ENCODE data around the gene TWIST2.

Gene TWIST2

DNA sequence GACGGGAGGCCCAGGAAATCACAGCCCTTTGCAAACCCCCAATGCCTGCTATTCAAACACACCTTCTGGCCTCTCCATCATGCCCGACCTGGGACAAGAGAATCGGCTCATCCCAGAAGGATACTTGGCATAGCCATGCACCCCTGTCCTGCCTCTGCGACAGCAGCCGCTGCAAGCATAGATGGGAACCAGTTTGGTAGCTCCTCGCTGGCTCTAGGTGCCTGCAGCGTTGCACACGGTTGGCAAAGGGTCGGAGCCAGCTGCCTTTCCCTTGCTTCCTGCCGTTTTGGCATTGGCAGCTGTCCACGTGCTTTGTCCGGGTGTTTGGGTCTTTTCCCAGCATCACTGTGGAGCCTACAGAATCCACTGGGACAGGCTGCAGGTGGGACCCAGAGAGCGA lies 76.9 kb downstream of the TWIST2 start:
- no peak for FAIRE-seq

GRCh38 chr2:238925281-238925680 lies 77.4 kb downstream of the TWIST2 start:
- FAIRE-seq = no peak

DNA sequence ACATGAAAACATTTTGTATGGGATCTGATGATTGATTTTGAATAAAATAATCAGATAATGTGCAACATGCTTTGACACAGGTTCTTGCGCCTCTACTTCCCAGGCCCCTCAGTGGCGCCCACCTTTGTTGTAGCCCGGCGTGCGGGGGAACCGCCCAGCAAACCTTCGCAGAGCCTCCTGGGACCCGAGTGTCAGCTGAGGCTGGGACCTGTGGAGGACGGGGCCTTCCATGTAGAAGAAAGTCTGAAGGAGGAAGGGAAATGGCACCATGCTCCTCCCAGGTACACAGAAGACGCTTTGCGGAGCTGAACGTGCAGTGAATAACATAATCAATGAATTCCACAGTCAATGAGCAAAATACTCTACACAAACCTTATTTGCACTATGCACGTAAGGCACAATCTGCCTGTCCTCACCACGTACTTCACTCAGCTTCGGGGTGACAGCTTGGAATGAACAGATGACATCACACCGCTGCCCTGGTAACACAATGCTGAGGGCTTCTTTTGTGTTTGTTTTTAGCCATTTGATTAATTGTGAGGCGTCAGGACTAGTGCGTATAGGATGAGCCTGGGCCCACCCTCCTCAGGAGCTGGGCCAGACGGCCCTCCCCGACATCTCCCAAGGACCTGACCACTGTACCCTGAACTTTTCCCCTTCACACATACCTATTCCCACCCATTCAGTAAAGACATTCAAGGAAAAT lies 78.1 kb downstream of the TWIST2 start:
- FAIRE-seq = no peak

DNA sequence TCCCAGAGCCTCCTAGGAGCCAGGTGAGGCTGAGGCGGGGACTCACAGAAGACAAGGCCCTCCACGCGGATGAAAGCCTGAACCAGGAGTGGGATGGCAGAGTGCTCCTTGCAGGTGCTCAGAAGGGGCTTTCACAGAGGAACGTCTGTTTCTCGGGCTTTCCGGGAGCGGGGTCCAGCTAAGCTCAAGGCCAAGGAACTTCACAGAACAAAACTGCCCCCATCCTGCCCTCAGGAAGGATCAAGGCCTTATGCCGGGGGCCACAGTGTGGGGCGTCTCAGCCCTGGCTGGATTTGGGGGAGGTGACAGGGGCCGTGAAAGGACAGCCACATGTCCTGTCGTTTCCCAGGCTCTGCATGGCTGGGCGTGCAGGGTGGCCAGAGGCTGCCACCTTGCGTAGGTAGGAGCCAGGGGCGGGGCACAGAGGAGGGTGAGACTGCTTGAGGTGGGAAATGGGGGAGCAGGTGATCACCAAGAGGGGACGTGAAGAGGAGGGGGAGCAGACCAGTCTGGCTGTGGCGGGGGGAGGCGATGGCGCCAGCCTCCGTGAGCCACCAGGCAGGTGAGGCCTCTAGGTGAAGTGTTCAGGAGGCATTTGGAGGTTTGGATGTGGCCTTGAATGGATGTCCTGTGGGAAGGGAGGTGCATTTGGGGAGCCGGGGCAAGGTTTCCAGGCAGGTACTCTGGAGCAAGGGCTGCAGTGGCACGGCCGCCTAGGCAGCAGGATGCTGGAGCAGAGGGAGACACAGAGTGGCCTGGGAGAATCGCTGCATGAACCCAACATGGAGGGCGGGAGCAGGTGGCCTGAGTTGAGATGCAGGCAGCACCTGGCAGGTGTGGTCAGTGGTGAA lies 79.1 kb downstream of the TWIST2 start:
- no peak for FAIRE-seq

DNA sequence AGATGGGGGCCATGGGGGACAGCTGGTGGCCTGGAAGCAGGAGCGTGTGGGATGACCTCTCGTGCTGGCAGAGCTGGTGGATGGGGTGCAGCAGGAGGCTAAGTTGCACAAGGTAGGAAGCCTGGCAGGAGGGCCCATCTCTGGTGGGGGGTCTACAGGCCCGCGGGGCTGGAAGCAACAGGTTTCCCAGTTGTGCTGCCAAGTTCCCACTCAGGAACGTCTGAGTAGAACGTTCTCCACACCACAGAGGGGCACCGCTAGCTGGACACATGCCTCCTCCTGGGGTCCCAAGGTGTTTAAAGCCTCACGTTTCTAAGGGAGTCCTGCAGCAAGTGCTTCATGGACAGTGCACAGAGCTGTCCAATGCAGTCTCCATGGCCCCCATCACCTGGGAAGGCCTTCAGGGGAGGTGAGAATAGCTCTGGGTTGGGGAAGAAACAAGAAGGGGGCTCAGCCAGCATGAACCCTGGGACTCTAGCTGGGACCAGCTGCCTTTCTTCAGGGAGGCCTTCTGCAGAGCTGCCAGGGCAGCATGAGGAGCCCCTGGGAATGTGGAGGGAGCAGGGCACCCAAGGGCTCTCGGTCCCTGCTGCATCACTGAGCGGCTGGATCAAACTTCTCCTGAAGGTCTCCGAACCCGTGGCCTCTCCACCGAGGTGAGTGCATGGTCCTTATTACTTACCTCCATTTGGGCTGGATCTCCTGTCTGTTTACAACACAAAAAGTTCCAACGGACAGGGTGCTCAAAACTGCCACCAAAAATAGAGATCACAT lies 80.0 kb downstream of the TWIST2 start:
- no peak for FAIRE-seq

DNA sequence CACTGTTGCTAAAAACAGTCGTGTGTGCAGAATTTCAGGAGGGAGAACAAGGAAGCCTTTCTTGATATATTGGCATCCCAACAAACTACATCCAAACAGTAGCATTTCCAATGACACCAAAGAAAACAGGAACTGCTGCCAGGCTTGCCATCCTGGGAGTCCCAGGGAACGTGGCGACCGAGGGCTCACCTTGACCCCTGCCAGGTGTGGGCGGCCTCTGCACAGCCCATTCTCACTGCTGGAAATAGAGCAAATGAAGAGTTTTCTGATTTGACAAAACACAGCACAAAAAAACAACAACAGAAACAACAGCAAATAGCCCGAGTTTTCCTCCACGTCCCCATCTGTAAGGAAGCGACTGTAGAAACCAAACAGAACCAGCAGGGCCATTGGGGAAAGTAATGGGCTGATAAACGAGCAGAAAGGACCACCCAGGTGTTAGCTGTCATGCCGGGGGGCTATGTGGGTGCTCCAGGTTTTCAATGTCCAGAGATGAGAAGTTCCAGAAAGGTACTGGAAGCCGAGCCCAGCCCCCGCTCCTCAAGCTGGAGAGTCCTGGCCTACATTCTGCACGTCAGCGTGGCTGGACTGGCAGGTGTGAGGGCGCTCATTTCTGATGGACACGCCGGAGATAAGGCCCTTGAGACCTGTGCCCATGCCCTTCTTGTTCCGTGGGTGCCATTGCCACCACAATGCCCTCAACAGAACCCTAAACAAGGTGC lies 80.8 kb downstream of the TWIST2 start:
- FAIRE-seq = no peak

GRCh38 chr2:238929242-238930081 lies 81.6 kb downstream of the TWIST2 start:
- no peak for FAIRE-seq

DNA sequence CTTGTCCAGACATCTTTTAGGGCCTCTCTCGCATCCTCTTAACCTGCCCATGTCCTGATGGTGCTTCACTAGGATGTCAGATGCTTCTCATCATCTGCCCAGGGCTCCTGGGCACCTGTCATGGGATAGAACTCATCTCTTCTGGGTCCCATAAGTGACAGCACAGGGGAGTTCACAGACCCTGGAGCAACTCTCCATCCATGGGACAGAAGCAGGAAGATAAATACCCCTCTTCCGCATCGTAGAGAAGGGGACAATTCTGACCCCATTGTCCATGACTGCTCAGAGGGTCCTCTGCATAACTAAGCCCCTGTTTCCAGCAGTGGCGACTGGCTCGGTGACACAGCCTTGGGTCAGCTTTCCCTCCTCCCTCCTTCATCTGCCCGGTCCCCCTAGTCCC lies 82.3 kb downstream of the TWIST2 start:
- FAIRE-seq = no peak

- FAIRE-seq = no peak
Measured at GRCh38 chr2:238936162-238937052, 88.5 kb downstream of the TWIST2 start.

DNA sequence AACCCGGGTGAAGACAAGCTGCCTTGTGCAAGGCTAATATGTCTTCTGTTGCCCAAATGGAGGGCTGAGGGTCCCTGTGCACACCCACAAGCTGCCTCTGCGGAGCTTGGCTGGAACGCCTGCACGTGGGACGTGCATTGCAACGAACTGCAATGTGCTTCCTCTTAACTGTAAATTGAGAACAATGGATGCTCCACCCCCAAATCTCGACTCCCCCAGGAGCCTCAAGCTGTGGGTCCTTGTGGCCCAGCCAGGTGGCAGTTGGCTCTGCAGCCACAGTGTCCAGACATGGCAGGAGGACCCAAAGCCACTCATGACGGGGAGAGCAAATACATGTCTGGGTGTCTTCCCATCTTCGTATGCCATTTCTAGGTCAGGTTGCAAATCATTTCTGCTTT lies 90.1 kb downstream of the TWIST2 start:
- no peak for FAIRE-seq

GRCh38 chr2:238938401-238939055 lies 90.6 kb downstream of the TWIST2 start:
- FAIRE-seq = no peak

GRCh38 chr2:238939074-238939473 lies 91.2 kb downstream of the TWIST2 start:
- no peak for FAIRE-seq

- FAIRE-seq = no peak
Measured at GRCh38 chr2:238939521-238940403, 91.9 kb downstream of the TWIST2 start.

- FAIRE-seq = no peak
Measured at GRCh38 chr2:238940806-238941205, 92.9 kb downstream of the TWIST2 start.

GRCh38 chr2:238941262-238941792 lies 93.4 kb downstream of the TWIST2 start:
- no peak for FAIRE-seq

GRCh38 chr2:238942080-238942725 lies 94.3 kb downstream of the TWIST2 start:
- no peak for FAIRE-seq

DNA sequence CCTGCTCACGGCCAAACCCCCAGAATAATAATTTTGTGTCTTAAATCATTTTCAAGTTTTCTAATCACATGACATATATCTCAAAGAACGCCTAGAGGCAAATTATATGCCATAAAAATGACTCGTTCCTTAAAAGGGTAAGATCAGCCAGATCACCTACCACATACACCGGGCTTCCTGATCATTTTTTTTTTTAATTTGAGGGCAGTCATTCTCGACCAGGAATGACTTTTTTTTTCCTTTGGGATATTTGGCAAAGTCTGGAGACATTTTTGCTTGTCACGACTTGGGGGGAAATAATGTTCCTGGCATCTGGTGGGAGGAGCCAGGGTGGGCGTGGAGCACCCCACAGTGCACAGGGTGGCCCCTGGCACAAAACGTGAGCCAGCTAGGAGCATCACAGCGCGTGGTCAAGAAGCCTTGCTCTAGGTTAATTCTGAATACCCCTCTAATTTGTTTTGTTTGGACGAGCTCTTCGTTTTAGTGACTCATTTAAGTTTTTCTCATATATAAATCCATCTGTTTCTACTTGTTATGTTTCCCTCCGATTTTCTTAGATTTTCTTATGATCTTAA lies 94.9 kb downstream of the TWIST2 start:
- no peak for FAIRE-seq
